ENCODE results near the gene ZNF100. TPM values are rescaled to one million over a fixed set of nuclear protein-coding genes. Genes with fewer than 3 reads are reported as not detected.
"Not testable (repeated sequence)": the region's sequence is repeated elsewhere in the genome, so short reads cannot be mapped to it uniquely, and the experiment has no call there.

Gene ZNF100
- total RNA-seq, 4 donors from 2014 or later: 5.0 to 10.6 (median 5.8) TPM

DNA sequence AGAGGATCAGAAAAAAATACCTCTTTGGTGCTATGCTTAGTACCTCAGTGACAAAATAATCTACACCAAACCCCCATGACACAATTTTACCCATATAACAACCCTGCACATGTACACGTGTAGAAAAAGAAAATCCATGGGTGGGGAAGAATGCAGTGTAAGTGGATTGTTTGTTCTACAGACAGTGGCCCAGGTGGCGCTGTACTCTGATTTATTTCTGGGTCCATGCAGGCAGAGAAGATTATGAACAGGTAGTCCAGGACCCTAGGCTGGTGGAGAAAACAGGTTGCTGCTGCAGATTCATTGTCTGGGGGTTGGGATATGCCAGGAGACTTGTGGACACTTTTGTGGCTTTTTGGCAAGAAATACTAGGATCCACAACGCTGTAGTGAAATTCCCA, 9.1 kb downstream of the ZNF100 start:
- no peak for ATAC-seq (ENCODE audit: low FRiP score)
- DNase-seq (ENCODE audit: low spot score): no peak
- TF ChIP-seq CTCF (IDR thresholded peaks at IDR 0.05): no peak

DNA sequence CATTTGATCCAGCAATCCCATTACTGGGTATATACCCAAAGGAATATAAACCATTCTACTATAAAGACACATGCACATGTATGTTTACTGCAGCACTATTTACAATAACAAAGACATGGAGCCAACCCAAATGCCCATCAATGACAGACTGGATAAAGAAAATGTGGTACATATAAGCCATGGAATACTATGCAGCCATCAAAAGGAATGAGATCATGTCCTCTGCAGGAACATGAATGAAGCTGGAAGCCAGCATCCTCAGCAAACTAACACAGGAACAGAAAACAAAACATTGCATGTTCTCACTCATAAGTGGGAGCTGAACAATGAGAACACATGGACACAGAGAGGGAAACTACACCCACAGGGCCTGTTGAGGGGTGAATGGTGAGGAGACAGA, 11.8 kb downstream of the ZNF100 start:
- not testable (repeated sequence) for ATAC-seq (ENCODE audit: low FRiP score); DNase-seq (ENCODE audit: low spot score)

- ATAC-seq (ENCODE audit: low FRiP score) (no peak), DNase-seq (ENCODE audit: low spot score) (no peak)
- TF ChIP-seq CTCF (IDR thresholded peaks at IDR 0.05): no peak
These were observed 16.0 kb downstream of the ZNF100 start for GRCh38 chr19:21751384-21751783.

DNA sequence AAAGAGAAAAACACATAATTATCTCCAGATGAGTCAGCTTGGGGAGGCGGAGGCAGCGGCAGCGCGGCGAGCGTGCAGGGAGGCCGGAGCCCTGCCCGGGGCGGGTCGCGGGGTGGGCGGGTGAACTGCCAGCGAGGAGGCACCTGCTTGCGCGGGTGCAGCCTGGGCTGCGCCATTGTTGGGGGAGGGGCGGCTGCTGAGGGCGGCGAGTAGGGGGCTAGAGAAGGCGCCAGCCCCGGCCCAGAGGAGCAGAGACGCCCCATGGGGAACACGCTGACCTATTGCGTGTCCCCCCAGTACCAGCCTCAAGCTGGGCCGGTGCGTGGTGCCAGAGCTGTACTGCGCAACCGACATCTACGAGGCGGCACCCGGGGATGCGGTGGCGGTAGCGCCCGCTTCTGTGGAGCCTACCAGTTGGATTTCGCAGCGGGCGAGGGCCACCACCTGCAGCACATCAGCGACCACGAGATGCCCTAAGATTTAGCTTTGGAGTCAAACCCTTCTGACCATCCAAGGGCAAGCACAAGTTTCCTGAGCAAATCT, 16.7 kb downstream of the ZNF100 start:
- no peak for TF ChIP-seq CTCF (IDR thresholded peaks at IDR 0.05)
- no peak for DNase-seq (ENCODE audit: low spot score)
- no peak for ATAC-seq (ENCODE audit: low FRiP score)

DNA sequence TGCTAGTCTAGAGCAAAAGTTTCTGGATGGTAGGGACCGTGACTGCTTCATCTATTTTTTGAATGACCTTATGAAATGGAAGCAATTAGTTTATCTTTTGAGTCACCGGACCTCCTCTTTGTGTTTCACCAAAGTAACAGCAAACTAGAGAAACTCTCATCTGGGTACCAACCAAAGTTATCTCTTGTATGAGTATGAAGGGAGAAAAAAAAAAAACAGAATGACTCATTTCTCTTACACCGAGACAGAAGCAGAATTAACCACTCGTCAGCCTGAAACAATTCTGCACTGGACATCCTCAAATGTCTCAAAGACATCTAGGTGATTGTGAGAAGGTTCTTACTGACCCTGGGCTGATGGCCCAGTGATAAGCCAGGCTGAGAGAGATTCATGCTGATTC, 18.3 kb downstream of the ZNF100 start:
- DNase-seq (ENCODE audit: low spot score): no peak
- no peak for ATAC-seq (ENCODE audit: low FRiP score)
- TF ChIP-seq CTCF (IDR thresholded peaks at IDR 0.05): no peak

DNA sequence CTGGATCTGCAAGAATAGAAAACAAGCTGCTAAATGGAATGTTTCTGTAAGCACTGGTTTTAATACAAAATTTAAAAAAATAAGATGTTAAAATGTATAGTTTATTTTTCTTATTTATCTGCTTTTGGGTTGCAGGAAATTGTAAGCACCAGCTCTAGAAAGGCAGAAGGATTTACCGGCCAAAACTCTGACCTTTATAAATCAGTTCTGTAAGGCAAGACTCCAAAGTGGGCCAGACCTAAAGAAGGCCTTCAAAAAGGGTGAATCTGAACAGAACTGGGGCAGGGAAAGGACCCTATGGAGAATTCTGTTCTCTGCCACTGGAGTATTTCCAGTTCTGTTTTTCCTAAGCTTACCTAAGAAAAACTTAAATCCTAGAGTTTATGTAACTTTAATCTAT, 19.3 kb downstream of the ZNF100 start:
- no peak for TF ChIP-seq CTCF (IDR thresholded peaks at IDR 0.05)

DNA sequence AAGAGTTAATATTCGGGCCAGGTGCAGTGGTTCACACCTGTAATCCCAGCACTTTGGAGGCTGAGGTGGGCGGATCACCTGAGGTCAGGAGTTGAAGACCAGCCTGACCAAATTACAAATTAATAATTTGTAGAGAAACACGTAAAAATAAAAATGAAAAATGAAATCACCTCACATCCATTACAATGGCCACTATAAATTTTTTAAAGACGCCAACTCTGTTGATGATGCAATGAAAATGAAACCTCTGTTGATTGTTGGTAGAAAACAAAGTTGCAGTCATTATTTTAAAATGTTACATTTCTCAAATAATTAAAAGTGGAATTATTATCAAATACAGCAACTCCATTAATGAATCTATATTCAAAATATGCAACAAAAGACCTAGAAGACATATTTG, 26.8 kb downstream of the ZNF100 start:
- no peak for DNase-seq (ENCODE audit: low spot score)
- no peak for ATAC-seq (ENCODE audit: low FRiP score)
- TF ChIP-seq CTCF (IDR thresholded peaks at IDR 0.05): no peak

More for the DNA sequence above, 19.3 kb downstream of the ZNF100 start:
- DNase-seq (ENCODE audit: low spot score): no peak
- ATAC-seq (ENCODE audit: low FRiP score): no peak

GRCh38 chr19:21726942-21727747, 40.2 kb downstream of the ZNF100 start:
- DNase-seq (ENCODE audit: low spot score); ATAC-seq (ENCODE audit: low FRiP score): not testable (repeated sequence)
